Hematopoietic multipotent progenitor cell (in vitro differentiated cells): Measurements from ENCODE around the gene SAMD11. TPM values are rescaled to one million over a fixed set of nuclear protein-coding genes. Genes with fewer than 3 reads are reported as not detected.
A peak's percentile ranks its signal among the peaks of the same experiment; 100 is the strongest.

ENCODE experiments used
- DNase-seq, 3 donors: peaks; one replicate each; pipeline ENCODE4 v3.0.0-alpha.2; 2011 to 2015; ENCODE audit warnings: low read depth in 2 of 3, low spot score in 2 of 3
- total RNA-seq: library from RNA; depleted of rRNA; stranded (reverse); fragments of >200 nt; gene quantifications from one replicate; pipeline ENCODE4 v1.2.3, GENCODE V29; 2012

SAMD11 gene
- total RNA-seq, 1 donor = 0.54 TPM

DNA sequence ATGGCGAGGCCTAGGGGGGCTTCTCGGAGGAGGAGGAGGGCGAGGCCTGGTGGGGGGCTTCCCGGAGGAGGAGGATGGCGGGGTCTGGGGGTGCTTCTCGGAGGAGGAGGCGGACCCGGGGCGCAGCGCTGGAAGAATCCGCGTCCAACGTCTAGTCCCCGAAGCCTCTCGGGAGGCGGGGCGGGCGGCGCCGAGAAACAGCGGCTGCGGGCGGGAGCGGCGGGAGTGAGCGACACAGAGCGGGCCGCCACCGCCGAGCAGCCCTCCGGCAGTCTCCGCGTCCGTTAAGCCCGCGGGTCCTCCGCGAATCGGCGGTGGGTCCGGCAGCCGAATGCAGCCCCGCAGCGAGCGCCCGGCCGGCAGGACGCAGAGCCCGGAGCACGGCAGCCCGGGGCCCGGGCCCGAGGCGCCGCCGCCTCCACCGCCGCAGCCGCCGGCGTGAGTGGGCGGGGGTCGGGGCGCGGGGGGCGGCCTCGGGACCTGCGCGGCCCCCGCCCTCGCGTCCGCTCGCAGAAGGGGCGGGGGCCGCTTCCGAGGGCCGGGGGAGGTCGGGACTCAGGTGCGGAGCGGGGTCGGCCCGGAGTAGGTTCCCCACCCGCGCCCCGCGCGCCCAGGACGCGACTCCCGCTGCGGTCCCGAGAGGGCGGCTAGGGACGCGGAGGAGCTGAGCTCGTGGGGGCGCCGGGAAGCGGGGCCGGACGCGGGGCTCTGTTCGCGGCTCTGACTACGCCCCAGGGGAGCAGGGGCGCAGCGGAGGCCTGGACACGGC lies 36.8 kb downstream of the SAMD11 start, which contains the start of gene KLHL17:
Gene KLHL17, plus strand, starts transcription at position 222 of the 769 bp plus-strand sequence. Its CDS starts 110 bp downstream, at position 332.
- peak in 2 of 3 donors; percentile 44 to 58 for DNase-seq

DNA sequence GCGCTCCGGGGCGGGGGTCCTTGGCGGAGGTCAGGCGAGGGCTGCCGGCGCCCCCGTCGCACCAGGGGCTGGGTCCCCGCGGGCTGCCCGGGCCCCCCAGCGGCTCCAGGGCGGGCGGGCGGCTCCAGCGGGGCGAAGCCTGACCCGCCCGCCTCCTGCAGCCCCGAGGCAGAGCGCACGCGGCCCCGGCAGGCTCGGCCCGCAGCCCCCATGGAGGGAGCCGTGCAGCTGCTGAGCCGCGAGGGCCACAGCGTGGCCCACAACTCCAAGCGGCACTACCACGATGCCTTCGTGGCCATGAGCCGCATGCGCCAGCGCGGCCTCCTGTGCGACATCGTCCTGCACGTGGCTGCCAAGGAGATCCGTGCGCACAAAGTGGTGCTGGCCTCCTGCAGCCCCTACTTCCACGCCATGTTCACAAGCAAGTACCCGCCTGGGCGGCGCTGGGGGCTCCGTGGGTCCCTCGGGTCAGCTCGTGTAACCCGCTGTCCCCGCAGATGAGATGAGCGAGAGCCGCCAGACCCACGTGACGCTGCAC lies 37.5 kb downstream of the SAMD11 start:
- no peak for DNase-seq

- DNase-seq = no peak
Measured at GRCh38 chr1:962381-963300, 38.9 kb downstream of the SAMD11 start.

DNA sequence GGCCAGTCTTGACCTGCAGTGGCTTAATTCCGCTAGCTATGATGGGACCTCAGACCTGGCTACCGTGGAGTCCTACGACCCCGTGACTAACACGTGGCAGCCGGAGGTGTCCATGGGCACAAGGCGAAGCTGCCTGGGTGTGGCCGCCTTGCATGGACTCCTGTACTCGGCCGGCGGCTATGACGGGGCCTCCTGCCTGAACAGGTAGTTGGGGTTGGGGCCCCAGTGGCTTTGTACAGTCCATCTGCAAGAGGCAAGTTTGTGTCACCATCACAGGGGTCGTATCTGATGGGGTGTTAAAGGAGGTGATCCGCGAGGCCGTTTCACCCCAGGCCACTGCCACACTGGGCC lies 39.6 kb downstream of the SAMD11 start:
- no peak for DNase-seq

GRCh38 chr1:963746-964525 lies 40.2 kb downstream of the SAMD11 start:
- DNase-seq = no peak

DNA sequence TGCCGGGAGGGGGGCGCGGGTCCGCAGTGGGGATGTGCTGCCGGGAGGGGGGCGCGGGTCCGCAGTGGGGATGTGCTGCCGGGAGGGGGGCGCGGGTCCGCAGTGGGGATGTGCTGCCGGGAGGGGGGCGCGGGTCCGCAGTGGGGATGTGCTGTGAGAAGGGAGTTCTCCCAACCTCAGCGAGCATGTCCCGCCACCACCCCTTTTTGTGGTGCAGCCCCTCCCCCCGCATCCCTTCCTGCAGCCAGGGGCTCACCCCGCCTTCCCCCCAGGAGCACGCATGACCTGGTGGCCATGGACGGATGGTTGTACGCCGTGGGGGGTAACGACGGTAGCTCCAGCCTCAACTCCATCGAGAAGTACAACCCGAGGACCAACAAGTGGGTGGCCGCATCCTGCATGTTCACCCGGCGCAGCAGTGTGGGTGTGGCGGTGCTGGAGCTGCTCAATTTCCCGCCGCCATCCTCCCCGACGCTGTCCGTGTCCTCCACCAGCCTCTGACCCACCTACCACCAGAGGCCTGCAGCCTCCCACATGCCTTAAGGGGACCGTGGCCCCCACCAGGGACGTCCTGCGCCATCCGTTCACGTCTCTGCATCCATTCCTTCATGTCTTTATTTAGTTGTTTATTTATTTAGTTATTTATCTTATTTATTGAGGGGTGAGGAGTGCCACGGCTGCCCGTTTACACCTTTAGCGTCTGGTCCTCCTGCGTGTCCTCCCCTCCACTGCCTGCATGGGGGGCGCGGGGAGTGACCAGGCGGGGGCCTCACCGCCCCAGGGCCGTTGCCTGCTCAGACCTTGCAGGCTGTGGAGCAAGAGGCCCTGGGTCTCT lies 41.2 kb downstream of the SAMD11 start:
- DNase-seq = no peak

DNA sequence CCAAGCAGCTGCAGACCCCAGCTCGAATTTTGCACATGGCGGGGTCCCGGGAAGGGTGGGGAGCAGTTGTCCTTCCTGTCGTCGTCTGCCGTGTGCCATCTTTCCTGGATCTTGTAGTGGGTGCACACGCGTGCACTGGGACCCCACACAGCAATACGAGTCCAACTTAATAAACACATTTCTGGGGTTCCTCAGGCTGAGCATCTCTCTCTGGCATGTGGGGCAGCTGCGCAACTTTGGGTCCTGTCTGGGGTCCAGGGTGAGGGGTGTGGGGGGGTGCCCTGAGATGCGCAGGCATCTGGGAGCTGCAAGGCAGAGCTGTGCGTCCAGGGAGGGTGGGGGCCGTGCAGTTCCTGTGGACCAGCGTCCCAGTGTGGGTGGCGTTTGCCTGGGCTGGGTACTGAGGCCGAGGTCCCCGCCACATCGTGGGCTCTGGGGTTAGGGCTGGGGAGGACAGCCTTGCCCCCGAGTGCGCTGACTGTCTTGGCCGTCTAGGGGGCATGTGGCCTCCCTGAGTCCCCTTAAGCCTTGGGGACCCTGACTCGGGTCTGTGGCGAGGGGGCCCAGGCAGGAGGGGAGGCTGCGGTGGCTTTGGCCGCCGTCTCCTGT lies 41.9 kb downstream of the SAMD11 start:
- DNase-seq = no peak

DNA sequence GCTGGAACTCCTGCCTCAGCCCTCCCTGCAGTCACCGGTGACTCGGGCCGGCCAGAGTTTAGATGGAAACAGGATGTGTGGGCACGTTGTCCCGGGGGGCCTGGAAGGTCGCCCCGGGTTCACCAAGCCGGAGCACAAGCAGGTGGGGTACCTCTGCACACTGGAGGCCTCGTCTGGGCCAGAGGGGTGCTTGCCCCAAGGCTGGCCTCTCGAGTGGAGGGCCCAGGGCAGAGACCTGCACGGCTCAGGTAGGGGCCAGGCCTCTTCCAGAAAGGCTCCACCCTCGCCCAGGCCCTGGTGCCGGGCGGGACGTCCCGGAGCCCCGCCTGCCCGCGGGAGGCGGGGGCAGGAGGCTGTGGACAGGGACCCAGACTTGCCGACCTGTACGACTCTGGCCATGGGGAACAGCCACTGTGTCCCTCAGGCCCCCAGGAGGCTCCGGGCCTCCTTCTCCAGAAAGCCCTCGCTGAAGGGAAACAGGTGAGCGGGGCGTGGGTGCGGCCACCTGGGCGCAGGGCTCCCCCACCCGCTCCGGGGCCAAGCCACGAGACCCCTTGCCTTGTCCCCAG lies 42.5 kb downstream of the SAMD11 start, which contains the start of gene PLEKHN1:
Gene PLEKHN1, plus strand, starts transcription at position 348 of the 569 bp plus-strand sequence. Its CDS starts 50 bp downstream, at position 398.
- peak in 2 of 3 donors; percentile 23 to 48 for DNase-seq

GRCh38 chr1:966704-967300 lies 43.1 kb downstream of the SAMD11 start:
- peak; percentile 44 to 74 (median 57) for DNase-seq

DNA sequence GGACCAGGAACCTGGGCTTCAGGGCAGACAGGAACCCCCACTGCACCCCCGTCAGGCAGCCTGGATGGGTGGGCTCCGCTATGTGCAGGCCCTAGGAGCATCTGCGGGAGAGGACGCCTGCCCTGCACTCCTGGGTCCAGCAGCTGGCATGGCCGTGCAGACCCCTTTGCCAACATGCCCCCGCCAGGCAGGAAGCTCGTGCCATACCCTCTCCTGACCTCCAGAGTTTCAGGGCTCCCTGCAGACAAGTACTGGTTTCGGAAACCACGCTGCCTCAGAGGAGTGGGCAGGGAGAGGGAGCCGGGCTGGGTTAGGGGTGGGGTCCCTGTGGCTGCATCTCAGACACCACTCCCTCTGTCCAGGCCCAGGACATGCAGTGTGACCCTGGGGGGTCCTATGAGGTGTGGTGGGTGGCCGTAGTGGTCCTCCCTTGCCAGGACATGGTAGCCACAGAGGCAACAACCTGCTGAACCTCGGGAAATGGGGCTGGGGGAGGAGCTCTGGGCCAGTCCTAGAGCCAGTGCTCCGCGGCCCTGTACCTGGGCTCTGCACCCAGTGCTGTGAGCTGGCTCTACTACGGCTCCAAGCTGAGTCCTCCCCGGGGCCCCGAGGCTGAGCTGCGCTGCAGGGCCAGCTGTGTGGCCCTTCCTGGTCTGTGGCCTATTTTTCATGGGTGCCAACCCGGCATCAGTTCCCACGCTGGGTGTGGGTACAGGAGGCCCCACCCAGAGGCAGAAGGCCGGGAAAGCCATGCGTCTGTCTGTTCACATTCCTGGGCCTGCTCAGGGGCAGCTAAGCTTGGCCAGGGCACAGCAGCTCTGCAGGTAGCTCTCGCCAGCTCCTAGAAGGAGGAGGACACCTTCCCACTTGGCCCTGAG lies 44.0 kb downstream of the SAMD11 start:
- no peak for DNase-seq

- no peak for DNase-seq
Measured at GRCh38 chr1:969260-969855, 45.6 kb downstream of the SAMD11 start.

DNA sequence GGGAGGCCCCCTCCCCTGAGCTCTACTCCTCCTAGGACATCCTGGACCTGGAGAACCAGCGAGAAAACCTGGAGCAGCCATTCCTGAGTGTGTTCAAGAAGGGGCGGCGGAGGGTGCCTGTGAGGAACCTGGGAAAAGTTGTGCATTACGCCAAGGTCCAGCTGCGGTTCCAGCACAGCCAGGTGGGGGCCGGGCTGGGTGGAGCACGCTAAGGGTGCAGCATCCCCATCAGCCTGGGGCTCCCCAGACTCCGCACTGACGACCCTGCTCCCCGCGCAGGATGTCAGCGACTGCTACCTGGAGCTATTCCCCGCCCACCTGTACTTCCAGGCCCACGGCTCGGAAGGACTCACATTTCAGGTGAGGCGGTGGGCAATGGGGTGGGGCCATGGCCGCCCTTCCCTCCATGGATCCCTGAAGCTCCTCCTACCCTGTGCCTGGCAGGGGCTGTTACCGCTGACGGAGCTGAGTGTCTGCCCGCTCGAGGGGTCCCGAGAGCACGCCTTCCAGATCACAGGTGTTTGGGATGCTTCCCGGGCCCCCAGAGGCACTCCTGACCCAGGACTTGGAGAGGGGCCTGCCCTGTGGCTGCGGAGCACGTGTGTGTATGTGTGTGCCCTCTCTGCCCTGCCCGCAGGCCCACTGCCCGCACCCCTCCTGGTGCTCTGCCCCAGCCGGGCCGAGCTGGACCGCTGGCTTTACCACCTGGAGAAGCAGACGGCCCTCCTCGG lies 46.7 kb downstream of the SAMD11 start:
- DNase-seq = no peak

DNA sequence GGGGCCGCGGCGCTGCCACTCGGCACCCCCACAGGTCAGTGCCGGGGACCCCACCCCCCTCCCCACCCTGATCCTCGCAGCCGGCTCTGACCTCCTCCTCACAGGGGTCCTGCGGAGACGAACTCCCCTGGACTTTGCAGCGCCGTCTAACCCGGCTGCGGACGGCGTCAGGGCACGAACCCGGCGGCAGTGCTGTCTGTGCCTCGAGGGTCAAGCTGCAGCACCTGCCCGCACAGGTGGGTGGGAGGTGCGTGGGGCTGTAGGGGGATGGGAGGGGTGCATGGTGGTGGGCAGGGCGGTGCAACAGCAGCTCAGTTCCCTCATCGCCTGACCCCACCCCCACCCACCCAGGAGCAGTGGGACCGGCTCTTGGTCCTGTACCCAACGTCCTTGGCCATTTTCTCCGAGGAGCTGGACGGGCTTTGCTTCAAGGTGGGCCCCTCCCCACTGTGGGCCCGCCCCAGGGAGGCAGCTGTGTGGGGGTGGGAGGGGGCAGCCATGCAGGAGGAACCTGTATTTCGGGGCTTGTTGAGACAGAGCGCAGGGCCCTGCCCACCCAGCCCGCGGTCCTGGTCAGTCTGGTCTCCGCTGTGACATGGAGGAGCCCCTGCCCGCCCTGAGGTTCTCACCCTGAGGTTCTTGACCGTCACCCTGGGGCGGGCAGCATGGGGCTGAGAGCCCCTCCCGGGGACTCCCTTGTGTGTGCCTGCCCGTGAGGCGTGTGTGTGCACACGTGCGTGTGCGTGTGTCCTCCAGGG lies 47.4 kb downstream of the SAMD11 start:
- DNase-seq = no peak

DNA sequence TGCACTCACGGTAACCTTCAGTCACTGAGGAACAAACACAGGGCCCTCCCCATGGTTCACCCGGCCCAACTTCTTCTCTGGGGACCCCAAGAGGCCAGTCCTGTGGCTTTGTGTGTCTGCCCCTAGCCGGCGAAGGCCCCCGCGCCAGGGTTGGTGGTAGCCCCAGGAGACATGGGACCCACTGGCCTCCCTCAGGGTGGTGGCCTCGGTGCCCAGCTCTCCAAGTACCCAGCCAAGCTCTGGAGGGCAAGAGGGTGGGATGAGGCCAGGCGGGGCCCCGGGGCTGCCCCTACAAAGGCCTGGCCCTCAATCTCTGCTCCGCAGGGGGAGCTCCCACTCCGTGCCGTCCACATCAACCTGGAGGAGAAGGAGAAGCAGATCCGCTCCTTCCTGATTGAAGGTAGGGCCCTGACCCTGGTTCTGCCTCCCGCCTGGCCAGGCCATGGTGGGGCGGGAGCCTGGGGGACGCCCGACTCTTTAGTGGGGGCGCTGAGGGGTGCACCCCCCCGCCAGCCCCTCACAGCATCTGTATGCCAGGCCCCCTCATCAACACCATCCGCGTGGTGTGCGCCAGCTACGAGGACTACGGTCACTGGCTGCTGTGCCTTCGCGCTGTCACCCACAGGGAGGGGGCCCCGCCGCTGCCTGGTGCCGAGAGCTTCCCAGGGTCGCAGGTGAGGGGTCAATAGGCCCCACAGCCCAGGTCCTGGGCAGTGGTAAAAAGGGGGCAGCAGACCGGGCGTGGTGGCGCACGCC lies 48.2 kb downstream of the SAMD11 start:
- no peak for DNase-seq
